ENCODE measurements around the gene TMCO4. TPM values are rescaled to one million over a fixed set of nuclear protein-coding genes. Genes with fewer than 3 reads are reported as not detected.

The TMCO4 gene
- total and polyA plus RNA-seq, 11 donors = 6.3 to 14.3 (median 7.6) TPM

DNA sequence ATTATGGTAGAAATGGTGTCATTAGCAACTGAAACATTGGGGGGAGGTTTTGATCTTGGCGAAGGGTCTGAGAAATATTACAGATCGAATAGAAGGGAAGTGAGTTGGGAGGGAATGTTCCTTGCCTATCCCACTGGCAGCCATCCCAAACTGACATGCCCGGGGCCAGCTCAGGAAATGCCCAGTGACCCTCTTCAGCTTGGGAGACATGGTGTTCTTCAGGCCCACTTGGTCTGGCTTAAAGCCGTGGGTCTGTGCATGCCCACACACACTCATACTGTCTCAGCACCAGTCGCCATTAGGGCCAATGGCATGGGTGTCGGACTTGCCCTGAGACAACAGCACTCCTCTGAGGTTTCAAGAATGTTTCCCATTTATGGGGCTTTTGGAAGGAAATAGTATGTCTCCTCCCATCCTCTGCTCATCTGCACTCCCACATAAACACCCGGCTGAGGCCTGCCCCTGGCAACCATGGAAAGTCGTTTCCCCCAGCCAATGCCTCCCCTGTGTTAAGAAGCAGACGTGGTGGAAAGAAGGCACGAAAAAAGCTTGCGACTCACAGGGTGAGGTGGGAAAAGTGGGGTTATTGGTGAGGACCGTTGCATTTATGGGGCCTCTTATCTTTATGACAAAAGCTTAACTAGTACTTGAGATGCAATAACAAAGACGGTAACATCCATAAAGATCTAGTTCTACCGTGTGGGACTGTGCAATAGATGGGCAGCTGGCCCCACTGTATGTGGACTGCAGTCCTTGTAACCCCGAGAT lies 13.3 kb upstream of the TMCO4 start:
- TF ChIP-seq POLR2A (IDR thresholded peaks at IDR 0.05) = no peak
- TF ChIP-seq CTCF (IDR thresholded peaks at IDR 0.05) = no peak
- ATAC-seq (no peak), DNase-seq (no peak)
- Histone ChIP-seq H3K4me1 (no peaks in the 10 kb centered on the region), H3K36me3 (no peaks in the 10 kb centered on the region), H3K27me3 (no peaks in the 10 kb centered on the region), H3K9me3 (peaks cover 0 to 6% (median 0%) of the 10 kb centered on the region in 12 donors), H3K4me3 (no peak overlapping the region), H3K27ac (no peak overlapping the region)
- intact Hi-C loops (cut with DNase I) = loop anchor here in 1 of 10 donors (5.0 kb wide), 1 partner anchor 96 kb away; no protein-coding TSS in a partner anchor
- 70 to 72% (median 70%) methylated on average over 15 of the region's 15 CpGs for WGBS, 4 donors

GRCh38 chr1:19811206-19811851 lies 11.6 kb upstream of the TMCO4 start:
- TF ChIP-seq CTCF (IDR thresholded peaks at IDR 0.05) (peak in 10 of 12 donors; percentile 16 to 52 (median 40)), POLR2A (IDR thresholded peaks at IDR 0.05) (no peak)
- intact Hi-C loops (cut with DNase I) = loop anchor here in 1 of 10 donors (5.0 kb wide), 1 partner anchor 94 kb away; no protein-coding TSS in a partner anchor
- 53 to 58% (median 56%) methylated on average over 5 of the region's 5 CpGs for WGBS, 4 donors
- Histone ChIP-seq H3K27ac (no peak overlapping the region), H3K4me1 (no peaks in the 10 kb centered on the region), H3K4me3 (no peak overlapping the region), H3K36me3 (no peaks in the 10 kb centered on the region), H3K9me3 (peaks cover 0 to 6% (median 0%) of the 10 kb centered on the region in 12 donors), H3K27me3 (no peaks in the 10 kb centered on the region)
- peak in 1 of 4 donors; percentile 36 for ATAC-seq
- peak in 1 of 5 donors; percentile 35 for DNase-seq

DNA sequence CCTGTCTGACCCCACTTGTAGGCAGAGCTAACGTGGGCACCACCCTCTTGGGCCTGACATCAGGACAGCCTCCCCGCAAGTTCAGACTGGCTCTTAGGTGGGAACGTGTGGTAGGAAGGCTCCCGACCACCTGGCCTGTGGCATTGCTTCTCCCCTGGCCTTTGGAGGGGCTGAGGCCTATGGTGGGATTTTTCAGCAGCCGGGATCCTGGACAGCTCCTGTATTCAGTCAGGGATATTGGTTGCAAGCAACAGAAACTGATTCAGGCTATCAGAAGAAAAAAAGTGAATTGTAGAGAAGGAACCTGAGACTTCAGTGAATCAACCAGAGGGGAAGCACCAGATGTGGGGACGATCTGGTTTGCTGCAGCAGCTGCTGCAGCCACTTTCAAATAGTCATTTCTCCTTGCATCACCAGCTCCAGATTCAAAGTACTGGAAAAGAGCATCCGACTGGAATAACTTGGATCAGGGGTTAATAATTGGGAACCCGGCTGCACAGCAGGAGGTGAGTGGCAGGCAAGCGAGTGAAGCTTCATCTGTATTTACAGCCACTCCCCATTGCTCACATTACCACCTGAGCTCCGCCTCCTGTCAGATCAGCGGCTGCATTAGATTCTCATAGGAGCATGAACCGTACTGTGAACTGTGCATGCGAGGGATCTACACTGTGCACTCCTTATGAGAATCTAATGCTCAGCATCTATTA lies 9.5 kb upstream of the TMCO4 start:
- WGBS, 4 donors = 72 to 83% (median 77%) methylated on average over 13 of the region's 13 CpGs
- intact Hi-C loops (cut with DNase I) = no loop called here
- TF ChIP-seq POLR2A (IDR thresholded peaks at IDR 0.05) = no peak
- TF ChIP-seq CTCF (IDR thresholded peaks at IDR 0.05) = no peak
- Histone ChIP-seq H3K27ac (no peak overlapping the region), H3K9me3 (peaks cover 0 to 6% (median 0%) of the 10 kb centered on the region in 12 donors), H3K27me3 (no peaks in the 10 kb centered on the region), H3K4me3 (no peak overlapping the region), H3K36me3 (no peaks in the 10 kb centered on the region), H3K4me1 (no peaks in the 10 kb centered on the region)
- ATAC-seq = no peak
- no peak for DNase-seq

DNA sequence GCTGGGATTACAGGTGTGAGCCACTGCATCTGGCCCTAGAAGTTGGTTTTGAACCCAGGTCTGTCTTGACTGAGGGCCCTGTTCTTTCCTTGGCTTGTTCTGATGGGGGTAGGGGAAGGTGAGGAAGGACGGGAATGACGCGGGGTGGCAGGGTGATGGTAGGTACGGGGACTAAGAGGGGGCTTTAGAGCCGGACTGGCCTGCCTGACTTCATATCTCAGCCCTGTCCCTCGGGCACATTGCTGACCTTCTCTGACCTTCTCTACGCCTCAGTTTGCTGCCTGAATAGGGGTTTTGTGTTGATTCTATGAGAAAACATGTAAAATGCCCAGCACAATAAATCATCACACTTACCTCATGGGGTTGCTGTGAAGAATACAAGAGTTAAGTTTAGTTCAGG lies 8.6 kb upstream of the TMCO4 start:
- Histone ChIP-seq H3K9me3 (peaks cover 0 to 6% (median 0%) of the 10 kb centered on the region in 12 donors), H3K4me1 (no peaks in the 10 kb centered on the region), H3K36me3 (no peaks in the 10 kb centered on the region), H3K27me3 (peaks cover 0 to 3% (median 0%) of the 10 kb centered on the region in 9 donors), H3K27ac (no peak overlapping the region), H3K4me3 (no peak overlapping the region)
- no peak for TF ChIP-seq POLR2A (IDR thresholded peaks at IDR 0.05)
- no peak for TF ChIP-seq CTCF (IDR thresholded peaks at IDR 0.05)
- ATAC-seq = no peak
- no peak for DNase-seq
- 81 to 85% (median 83%) methylated on average over 7 of the region's 7 CpGs for WGBS, 4 donors
- intact Hi-C loops (cut with DNase I) = no loop called here
